Skin epidermis (tissue), 12 donors: ENCODE results near the gene BAHCC1.

ENCODE experiments used
- H3K27ac ChIP-seq, 21 experiments: fragments of 200-600 bp; sonication (generic) in 11 of 21; one replicate each; pipeline ENCODE4 v1.5.0; 2020; ENCODE audit warnings: mild to moderate bottlenecking in 3 of 21, inconsistent platforms in 2 of 21, moderate library complexity in 2 of 21
- H3K4me3 ChIP-seq, 7 experiments: fragments of 200-600 bp; sonication (generic) in 2 of 7; one replicate each; pipeline ENCODE4 v1.5.0; 2020; ENCODE audit warnings: inconsistent platforms in 2 of 7, mild to moderate bottlenecking in 2 of 7, moderate library complexity in 1 of 7

The BAHCC1 gene

GRCh38 chr17:81403671-81404534 lies 8.6 kb downstream of the BAHCC1 start:
- H3K4me3 ChIP-seq = no peak overlapping the region
- H3K27ac ChIP-seq = peak overlapping the region in 15 of 21 experiments; percentile 9 to 100 (median 96)

GRCh38 chr17:81404558-81405165 lies 9.4 kb downstream of the BAHCC1 start:
- Histone ChIP-seq H3K4me3 (no peak overlapping the region), H3K27ac (peak overlapping the region in 12 of 21 experiments; percentile 21 to 100 (median 57))

GRCh38 chr17:81405411-81405872 lies 10.2 kb downstream of the BAHCC1 start:
- no peak overlapping the region for H3K4me3 ChIP-seq
- H3K27ac ChIP-seq = peak overlapping the region in 9 of 21 experiments; percentile 24 to 100 (median 96)

DNA sequence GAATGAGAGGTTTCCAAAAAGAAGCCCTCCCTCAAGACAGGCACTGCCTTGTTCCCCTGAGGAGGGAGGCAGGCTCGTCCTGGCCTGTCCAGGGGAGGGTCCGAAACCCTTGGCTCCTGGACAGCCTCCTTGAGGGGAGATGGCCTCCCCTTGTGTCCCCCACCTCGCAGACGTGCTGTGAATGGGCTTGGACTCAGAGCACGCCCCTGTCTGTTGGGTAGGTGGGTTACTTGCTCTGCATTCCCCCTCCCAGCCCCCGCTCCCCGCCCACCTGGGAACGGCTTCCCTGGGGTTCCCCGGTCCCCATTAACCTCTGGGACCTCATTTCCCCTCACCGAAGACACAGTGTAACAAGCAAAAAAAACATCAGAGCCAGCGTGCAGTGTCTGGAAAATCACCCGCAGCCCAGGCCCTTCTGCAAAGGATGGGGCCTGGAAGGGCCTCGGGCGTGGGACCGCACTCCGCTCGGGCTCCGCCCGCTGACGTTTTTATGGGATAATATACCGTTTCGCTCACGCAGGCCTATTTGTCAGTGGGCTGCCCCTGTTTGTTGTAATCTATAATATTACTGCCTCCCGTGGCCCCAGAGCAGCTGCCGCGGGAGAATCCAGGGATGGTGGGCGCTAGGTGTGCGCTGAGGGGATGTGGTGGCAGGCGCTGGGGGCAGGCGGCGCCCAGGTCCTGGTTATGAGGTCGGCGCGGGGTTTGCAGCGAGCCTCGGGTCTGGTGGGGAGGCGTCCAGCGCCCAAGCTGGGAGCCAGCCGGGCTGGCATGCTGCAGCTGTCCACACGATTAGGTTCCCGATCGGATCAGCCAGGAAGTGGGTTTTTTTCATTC lies 11.1 kb downstream of the BAHCC1 start:
- Histone ChIP-seq H3K4me3 (no peak overlapping the region), H3K27ac (peak overlapping the region in 11 of 21 experiments; percentile 24 to 100 (median 60))

- Histone ChIP-seq H3K27ac (no peak overlapping the region), H3K4me3 (no peak overlapping the region)
Observed at GRCh38 chr17:81408049-81408448, 12.8 kb downstream of the BAHCC1 start.

DNA sequence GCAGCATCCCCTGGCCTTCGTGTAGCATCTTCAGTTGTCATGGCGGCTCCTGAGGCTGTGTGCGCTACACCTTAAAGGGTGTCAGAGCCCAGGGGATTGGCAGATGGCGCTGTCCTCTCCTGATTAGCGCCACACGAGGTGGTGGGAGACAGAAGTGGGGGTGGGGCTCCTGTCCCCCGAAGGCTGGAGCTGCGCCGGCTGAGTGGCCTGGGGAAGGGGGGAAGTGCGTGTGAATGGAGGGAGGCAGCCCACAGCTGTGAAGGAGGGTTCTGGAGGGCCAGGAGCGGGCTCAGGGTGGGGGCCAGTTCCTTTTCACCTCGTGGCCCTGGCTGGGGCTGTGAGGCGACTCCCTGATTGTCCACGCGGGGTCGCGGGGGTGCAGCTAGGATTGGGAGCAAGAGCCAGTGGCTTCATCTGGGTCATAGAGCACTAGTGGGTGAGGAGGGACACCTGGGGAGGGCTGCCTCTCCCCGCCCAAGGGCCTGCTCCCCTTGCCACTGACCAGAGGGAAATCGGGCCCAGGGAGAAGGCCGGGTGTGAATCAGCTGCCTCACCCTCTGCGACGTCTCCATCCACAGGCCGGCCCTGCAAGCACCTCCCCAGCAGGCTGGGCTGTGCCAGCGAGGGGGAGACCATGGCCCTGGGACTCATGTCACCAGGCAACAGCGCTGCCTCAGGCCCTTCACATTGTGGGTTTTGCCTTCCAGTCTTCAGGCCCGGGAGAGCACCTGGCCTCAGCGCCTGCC lies 14.1 kb downstream of the BAHCC1 start:
- H3K4me3 ChIP-seq = no peak overlapping the region
- H3K27ac ChIP-seq = peak overlapping the region in 2 of 21 experiments; percentile 20 to 25

DNA sequence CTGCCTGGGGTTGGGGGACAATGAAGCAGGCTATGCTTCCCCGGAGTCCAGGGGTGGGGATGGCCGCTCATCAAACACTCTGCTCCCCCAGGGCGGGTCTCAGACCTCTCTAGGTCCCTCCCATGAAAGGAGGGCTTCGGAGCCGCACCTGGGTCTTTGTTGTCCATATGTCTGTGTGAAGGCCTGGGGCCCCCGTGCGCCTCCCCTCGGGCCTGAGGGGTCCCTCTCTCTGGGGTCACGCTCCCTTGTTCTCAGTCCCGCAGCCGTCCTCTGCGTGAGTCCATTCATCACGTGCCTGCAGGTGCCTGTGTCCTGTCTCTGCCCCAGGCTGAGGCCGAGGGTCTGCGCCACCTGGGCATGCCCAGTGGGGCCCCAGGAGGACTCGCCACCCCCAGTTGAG lies 15.6 kb downstream of the BAHCC1 start:
- H3K4me3 ChIP-seq = no peak overlapping the region

DNA sequence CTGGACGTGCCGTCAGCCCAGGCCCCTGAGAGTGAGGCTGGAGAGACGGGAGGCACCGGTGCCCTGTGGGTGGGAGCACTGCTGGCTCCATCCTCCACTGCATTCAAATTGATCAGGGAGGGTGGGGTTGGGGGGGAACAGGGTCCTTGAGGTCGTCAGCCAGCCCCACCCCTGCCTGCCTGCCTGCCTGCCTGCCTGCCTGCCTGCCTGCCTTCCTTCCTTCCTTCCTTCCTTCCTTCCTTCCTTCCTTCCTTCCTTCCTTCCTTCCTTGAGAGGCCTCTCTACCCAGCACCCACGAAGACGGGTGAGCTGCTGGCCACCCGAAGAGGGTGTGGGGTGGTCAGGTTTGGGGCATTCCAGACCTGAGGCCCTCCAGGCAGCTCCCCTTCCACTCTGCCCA lies 16.0 kb downstream of the BAHCC1 start:
- Histone ChIP-seq H3K27ac (peak overlapping the region in 1 of 21 experiments; percentile 16), H3K4me3 (no peak overlapping the region)

More for the DNA sequence above, 15.6 kb downstream of the BAHCC1 start:
- no peak overlapping the region for H3K27ac ChIP-seq

DNA sequence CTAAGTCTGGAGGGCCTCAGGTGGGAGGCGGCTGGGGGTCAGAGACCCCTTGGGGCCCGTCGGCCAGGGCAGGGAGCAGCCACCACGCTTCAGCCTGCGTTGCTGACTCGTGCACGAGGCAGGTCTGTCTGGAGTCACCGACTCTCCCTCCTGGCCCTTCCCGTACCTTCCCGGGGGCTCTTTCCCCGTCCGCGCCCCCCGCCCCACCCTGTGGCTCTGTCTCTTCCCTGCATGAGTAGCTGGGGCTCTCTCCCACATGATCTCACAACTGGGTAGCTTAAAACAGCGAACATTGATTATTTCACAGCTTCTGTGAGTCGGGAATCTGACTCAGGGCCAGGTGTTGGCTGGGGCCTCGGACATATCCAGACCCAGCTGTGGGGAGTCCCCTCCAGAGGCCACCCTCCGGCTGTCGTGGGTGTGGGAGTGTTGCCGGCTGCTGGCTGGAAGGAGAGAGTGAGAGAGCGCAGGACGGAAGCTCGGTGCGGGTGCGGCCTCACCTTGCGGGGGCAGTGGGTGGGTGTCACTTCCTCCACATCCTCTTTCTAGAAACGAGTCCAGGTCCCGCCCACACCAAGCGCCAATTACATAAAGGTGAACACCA lies 17.3 kb downstream of the BAHCC1 start:
- H3K4me3 ChIP-seq = no peak overlapping the region

GRCh38 chr17:81413497-81414135 lies 18.4 kb downstream of the BAHCC1 start:
- no peak overlapping the region for H3K4me3 ChIP-seq
- H3K27ac ChIP-seq = peak overlapping the region in 4 of 21 experiments; percentile 6 to 42 (median 17)

More for the DNA sequence above, 17.3 kb downstream of the BAHCC1 start:
- peak overlapping the region in 7 of 21 experiments; percentile 6 to 46 (median 34) for H3K27ac ChIP-seq

- no peak overlapping the region for H3K4me3 ChIP-seq
Observed at GRCh38 chr17:81414756-81415516, 19.7 kb downstream of the BAHCC1 start.

DNA sequence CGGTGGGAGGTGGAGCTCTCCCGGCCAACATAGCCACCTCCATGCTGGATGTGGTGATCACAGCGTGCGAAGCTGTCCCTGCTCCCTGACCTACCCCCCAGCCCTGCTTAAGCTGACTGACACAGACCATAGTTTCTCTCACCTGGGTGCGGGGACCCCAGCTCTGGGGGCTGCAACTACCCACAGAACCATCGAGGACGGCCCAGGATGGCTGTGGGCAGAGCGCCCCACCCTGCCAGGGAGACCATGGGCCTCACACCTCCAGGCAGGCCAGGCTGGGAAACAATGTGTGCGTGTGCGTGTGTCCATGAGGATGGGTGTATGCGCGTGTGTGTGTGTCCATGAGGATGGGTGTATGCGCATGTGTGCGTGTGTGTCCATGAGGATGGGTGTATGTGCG lies 20.4 kb downstream of the BAHCC1 start:
- H3K27ac ChIP-seq = no peak overlapping the region
- H3K4me3 ChIP-seq = no peak overlapping the region

More at GRCh38 chr17:81414756-81415516, 19.7 kb downstream of the BAHCC1 start:
- peak overlapping the region in 1 of 21 experiments; percentile 13 for H3K27ac ChIP-seq

DNA sequence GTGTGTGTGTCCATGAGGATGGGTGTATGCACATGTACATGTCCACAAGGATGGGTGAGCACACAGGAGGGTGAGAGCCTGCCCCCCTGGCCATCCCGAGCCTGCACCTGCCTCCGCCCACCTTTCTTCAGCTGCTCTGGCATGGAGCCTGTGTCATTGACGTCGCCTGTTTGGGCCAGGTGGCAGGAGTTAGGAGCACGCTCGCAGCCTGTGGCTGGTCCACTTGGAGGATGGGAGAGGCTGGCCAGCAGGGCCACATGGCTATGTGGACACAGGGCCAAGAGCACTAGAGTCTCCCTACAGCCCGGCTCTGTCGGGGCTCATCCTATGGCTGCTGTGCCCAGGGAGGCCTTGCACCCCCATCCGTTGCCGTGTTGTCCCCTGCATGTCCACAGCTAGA lies 21.4 kb downstream of the BAHCC1 start:
- Histone ChIP-seq H3K27ac (peak overlapping the region in 16 of 21 experiments; percentile 31 to 98 (median 74)), H3K4me3 (no peak overlapping the region)

- peak overlapping the region in 20 of 21 experiments; percentile 35 to 98 (median 84) for H3K27ac ChIP-seq
- no peak overlapping the region for H3K4me3 ChIP-seq
Observed at GRCh38 chr17:81417049-81417878, 22.0 kb downstream of the BAHCC1 start.

- Histone ChIP-seq H3K27ac (peak overlapping the region in 20 of 21 experiments; percentile 35 to 98 (median 84)), H3K4me3 (no peak overlapping the region)
Observed at GRCh38 chr17:81417879-81418709, 22.8 kb downstream of the BAHCC1 start.
